ENCODE data around the gene N4BP2.
A peak's percentile ranks its signal among the peaks of the same experiment; 100 is the strongest.
"Not testable (repeated sequence)": the region's sequence is repeated elsewhere in the genome, so short reads cannot be mapped to it uniquely, and the experiment has no call there.

The N4BP2 gene

DNA sequence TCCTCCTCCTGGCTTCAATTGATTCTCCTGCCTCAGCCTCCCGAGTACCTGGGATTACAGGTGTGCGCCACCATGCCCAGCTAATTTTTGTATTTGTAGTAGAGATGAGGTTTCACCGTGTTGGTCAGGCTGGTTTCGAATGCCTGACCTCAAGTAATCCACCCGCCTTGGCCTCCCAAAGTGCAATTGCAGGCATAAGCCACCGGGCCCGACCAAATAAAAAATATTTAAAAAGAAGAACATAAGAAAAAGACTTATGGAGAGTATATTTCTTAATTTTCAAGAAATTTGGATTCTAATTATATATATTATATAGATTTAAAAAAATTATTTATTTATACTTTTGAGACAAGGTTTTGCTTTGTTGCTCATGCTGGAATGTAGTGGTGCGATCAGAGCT lies 29.8 kb downstream of the N4BP2 start:
- no peak overlapping the region for H3K4me3 ChIP-seq (ENCODE audit: low read depth, low read length)
- TF ChIP-seq, protein P1, sequence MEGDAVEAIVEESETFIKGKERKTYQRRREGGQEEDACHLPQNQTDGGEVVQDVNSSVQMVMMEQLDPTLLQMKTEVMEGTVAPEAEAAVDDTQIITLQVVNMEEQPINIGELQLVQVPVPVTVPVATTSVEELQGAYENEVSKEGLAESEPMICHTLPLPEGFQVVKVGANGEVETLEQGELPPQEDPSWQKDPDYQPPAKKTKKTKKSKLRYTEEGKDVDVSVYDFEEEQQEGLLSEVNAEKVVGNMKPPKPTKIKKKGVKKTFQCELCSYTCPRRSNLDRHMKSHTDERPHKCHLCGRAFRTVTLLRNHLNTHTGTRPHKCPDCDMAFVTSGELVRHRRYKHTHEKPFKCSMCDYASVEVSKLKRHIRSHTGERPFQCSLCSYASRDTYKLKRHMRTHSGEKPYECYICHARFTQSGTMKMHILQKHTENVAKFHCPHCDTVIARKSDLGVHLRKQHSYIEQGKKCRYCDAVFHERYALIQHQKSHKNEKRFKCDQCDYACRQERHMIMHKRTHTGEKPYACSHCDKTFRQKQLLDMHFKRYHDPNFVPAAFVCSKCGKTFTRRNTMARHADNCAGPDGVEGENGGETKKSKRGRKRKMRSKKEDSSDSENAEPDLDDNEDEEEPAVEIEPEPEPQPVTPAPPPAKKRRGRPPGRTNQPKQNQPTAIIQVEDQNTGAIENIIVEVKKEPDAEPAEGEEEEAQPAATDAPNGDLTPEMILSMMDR (IDR thresholded peaks at IDR 0.05; ENCODE audit: control insufficient read depth, extremely low read depth, insufficient read depth): no peak
- DNase-seq (ENCODE audit: low read depth): no peak

DNA sequence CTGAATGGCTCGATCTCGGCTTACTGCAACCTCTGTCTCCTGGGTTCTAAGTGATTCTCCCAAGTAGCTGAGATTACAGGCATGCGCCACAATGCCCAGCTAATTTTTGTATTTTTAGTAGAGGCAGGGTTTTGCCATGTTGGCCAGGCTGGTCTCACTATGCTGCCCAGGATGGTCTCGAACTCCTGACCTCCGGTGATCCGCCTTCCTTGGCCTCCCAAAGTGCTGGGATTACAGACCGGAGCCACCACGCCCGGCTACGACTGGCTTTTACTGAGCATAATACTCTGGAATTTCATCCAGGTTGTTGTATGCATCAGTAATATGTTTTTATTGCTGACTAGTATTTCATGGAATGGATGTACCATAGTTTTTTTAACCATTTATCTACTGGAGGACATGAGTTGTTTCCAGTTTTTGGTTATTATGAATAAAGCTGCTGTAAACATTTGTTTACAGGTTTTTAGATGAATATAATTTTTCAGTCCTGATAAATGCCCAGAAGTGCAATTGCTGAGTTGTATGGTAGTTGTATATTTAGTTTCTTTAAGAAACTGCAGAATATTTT lies 31.2 kb downstream of the N4BP2 start:
- H3K4me3 ChIP-seq (ENCODE audit: low read depth, low read length): no peak overlapping the region
- TF ChIP-seq, protein P1 (IDR thresholded peaks at IDR 0.05; ENCODE audit: control insufficient read depth, extremely low read depth, insufficient read depth): no peak
- no peak for DNase-seq (ENCODE audit: low read depth)

DNA sequence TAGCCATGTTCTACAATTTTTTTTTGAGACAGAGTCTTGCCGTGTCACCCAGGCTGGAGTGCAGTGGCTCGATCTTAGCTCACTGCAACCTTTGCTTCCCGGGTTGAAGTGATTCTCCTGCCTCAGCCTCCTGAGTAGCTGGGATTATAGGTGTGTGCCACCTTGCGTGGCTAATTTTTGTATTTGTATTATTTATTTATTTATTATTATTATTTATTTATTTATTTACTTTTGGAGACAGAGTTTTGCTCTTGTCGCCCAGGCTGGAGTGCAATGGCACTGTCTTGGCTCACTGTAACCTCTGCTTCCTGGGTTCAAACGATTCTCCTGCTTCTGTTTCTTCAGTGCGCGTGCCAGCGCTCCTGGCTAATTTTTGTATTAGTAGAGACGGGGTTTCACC lies 36.8 kb downstream of the N4BP2 start:
- not testable (repeated sequence) for H3K4me3 ChIP-seq (ENCODE audit: low read depth, low read length); DNase-seq (ENCODE audit: low read depth)

DNA sequence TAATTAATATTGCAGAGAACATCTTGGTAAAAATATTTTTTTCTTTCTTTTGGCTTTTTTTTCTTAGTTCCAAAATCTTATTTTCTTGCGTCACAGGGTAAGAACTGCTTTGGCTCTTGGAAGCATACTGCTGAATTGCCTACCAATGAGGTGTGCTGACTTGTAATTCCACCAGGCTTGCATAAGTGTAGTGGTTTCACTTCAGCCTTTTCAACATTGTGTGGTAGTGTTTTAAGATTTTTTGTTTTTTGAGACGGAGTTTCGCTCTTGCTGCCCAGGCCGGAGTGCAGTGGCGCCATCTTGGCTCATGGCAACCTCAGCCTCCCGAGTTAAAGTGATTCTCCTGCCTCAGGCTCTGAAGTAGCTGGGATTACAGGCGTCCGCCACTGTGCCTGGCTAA lies 42.4 kb downstream of the N4BP2 start:
- TF ChIP-seq, protein P1 (IDR thresholded peaks at IDR 0.05; ENCODE audit: control insufficient read depth, extremely low read depth, insufficient read depth): no peak
- no peak for DNase-seq (ENCODE audit: low read depth)

DNA sequence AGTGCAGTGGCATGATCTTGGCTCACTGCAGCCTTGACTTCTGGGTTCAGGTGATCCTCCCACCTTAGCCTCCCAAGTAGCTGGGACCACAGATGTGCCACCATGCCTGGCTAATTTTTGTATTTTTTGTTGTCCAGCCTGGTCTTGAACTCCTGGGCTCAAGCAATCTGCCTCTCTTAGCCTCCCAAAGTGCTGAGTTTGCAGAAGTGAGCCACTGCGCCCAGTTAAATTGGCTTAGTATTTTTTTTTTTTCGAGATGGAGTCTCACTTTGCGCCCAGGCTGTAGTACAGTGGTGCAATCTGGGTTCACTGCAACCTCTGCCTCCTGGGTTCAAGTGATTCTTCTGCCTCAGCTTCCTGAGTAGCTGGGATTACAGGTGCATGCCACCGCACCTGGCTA lies 50.5 kb downstream of the N4BP2 start:
- not testable (repeated sequence) for H3K4me3 ChIP-seq (ENCODE audit: low read depth, low read length); DNase-seq (ENCODE audit: low read depth)

More for the DNA sequence above, 42.4 kb downstream of the N4BP2 start:
- no peak overlapping the region for H3K4me3 ChIP-seq (ENCODE audit: low read depth, low read length)

DNA sequence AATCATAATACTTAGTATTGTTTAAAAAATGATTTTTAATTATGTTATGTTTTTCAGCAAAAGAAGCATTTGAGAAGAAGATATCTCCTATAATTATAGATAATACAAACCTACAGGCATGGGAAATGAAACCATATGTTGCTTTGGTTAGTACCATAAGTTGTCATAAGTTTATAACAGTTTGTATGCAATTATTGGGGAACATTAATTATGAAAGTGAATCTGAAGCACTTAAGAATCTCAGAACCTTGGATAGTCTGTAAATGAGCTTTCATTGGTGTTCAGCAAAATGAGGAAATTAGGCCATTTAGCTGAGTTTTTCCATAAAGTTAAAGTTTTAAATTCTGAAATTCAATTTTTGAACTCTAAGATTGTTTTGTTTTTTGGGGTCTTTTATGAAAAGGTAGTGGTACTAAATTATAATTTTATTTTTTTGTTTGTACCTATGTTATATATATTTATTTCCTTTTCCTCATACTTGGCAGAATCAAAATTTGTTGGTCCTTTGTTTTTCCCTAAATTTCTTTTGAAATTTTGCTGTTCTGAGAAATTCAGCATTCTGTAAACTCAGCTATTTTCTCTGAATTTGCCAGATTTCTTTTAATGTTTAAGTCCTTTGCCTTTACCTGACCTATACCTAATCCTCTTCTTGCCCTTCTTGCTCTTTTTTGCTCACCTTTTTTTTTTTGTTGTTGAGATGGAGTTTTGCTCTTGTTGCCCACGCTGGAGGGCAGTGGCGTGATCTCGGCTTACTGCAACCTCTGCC lies 55.6 kb downstream of the N4BP2 start:
- DNase-seq (ENCODE audit: low read depth): no peak
- TF ChIP-seq, protein P1 (IDR thresholded peaks at IDR 0.05; ENCODE audit: control insufficient read depth, extremely low read depth, insufficient read depth): no peak
- no peak overlapping the region for H3K4me3 ChIP-seq (ENCODE audit: low read depth, low read length)

DNA sequence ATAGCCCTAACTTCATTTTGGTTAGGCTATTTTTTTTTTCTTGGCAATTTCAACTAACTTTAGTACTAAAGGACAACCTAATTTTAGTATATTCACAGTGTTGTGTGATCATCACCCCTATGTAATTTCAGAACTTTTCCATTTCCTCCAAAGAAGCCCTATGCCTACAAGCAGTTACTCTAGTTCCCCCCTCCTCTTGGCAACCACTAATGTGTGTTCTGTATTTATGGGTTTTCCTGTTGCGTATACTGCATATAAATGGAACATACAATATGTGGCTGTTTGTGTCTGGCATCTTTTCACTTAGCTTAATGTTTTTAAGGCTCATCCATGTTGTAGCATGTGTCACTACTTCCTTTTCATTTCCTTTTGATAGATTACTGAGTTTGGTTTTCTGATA lies 57.6 kb downstream of the N4BP2 start:
- DNase-seq (ENCODE audit: low read depth): peak; percentile 73
- TF ChIP-seq, protein P1 (IDR thresholded peaks at IDR 0.05; ENCODE audit: control insufficient read depth, extremely low read depth, insufficient read depth): no peak
- no peak overlapping the region for H3K4me3 ChIP-seq (ENCODE audit: low read depth, low read length)

DNA sequence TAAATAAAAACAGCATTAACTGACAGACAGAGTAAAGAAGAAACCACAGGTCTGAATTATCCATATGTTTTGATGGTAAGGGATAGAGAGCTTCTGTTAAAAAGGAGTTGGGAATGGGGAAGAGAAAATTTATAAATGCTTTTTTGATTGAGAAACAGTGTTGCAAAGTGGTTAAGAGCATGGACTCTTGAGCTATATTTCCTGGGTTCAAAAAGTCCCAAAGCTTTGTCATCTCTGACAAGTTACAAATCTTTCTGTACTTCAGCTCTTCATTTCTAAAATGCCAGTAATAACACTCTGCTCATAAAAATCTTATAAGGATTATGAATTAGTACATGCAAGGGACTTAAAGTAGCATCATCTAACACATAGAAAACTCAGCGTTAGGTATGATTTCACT lies 62.2 kb downstream of the N4BP2 start:
- no peak for DNase-seq (ENCODE audit: low read depth)
- no peak overlapping the region for H3K4me3 ChIP-seq (ENCODE audit: low read depth, low read length)
- TF ChIP-seq, protein P1 (IDR thresholded peaks at IDR 0.05; ENCODE audit: control insufficient read depth, extremely low read depth, insufficient read depth): no peak

Data from LNCaP clone FGC (cell line).